Activated T-helper 1 cell treated with anti-CD3 and anti-CD28 coated beads, Interleukin-12 subunit alpha, Interleukin-12 subunit beta, Interleukin-2, Interleukin-4 antibody, amounts not matched to agents 30 ng/mL and 10 ng/mL and 1 ng/mL, durations not matched to agents 14 hours and 24 hours and 36 hours (primary cell): Measurements from ENCODE around the gene CD164L2. TPM values are rescaled to one million over a fixed set of nuclear protein-coding genes. Genes with fewer than 3 reads are reported as not detected.
"Not testable (repeated sequence)": the region's sequence is repeated elsewhere in the genome, so short reads cannot be mapped to it uniquely, and the experiment has no call there.

Experiments used
- DNase-seq: peaks from one replicate; pipeline ENCODE4 v3.0.0; 2021; ENCODE audit warnings: low spot score
- H3K27ac Mint-ChIP-seq: one replicate; pipeline ENCODE4 v1.8.0; 2021; ENCODE audit warnings: mild to moderate bottlenecking, mixed read lengths
- H3K27me3 Mint-ChIP-seq: one replicate; pipeline ENCODE4 v1.8.0; 2022; ENCODE audit warnings: mild to moderate bottlenecking, moderate library complexity, mixed read lengths; ENCODE audit not compliant: insufficient read depth
- H3K36me3 Mint-ChIP-seq: one replicate; pipeline ENCODE4 v1.8.0; 2021; ENCODE audit warnings: low read depth, mixed read lengths
- H3K4me1 Mint-ChIP-seq: one replicate; pipeline ENCODE4 v1.8.0; 2021; ENCODE audit warnings: low read depth, mixed read lengths
- H3K4me3 Mint-ChIP-seq: one replicate; pipeline ENCODE4 v1.8.0; 2021; ENCODE audit warnings: mild to moderate bottlenecking, moderate library complexity, mixed read lengths
- H3K9me3 Mint-ChIP-seq: one replicate; pipeline ENCODE4 v1.8.0; 2021; ENCODE audit warnings: mixed read lengths
- intact Hi-C: fragments of 100-400 bp; cut with micrococcal nuclease; formaldehyde crosslinking; loops from one replicate; pipeline ENCODE4 v1.15.1; 2024
- total RNA-seq: library from RNA; stranded (reverse); gene quantifications from 2 replicates; pipeline ENCODE4 v1.2.3, GENCODE V29; 2022

CD164L2 gene
- total RNA-seq, 1 donor from 2014 or later = not detected

DNA sequence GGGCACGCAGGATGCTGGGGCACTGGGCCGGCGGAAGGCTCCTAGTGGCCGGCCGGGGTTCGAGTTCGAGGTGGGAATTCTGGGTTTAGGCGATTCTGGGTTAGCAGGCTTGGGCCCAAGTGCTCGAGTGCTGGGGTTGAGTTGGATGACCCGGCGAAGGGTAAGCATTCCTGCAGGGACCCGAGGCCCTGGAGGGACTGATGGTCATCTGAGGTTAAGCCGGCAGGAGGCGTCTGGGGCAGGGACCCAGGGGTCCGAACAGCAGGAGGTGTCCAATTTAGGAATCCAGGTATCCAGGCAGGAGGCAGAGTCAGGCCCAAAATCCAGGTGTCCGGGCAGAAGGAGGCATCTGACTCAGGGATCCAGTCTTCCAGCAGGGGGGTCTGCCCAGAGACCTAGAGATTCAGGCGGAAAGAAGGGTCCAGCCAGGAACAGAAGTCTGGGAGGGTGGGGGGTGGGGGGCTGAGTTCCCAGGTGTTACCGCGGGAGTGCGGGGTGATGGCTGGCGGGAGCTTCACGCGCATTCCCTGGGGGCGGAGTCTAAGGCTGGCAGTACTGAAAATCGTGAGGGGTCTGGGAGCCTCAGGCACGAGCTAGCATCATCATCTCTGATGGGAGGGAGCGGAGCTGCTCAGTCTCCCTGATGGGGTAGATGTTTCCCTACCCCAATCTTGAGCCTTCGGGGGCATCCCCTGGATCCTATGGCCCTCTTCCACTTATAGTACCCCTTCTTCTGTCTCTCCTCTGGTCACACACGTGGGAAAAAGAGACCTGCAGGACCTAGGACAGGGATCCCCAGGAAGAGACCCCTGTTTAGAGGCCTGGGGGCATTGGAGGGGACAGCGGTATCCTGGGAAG is 9.9 kb upstream of the CD164L2 start:
- Mint-ChIP-seq H3K4me1 (peaks cover 12% of the 10 kb centered on the region), H3K4me3 (peak overlapping the region; percentile 82), H3K36me3 (no peaks in the 10 kb centered on the region), H3K9me3 (no peaks in the 10 kb centered on the region), H3K27ac (peak overlapping the region; percentile 61), H3K27me3 (peaks cover 9% of the 10 kb centered on the region)
- no peak for DNase-seq
- intact Hi-C loops = loop anchor here (1.0 to 10.0 kb wide), 7 partner anchors 28 to 332 kb away; partner anchors contain the start of genes FAM76A, TMEM222 and WDTC1

DNA sequence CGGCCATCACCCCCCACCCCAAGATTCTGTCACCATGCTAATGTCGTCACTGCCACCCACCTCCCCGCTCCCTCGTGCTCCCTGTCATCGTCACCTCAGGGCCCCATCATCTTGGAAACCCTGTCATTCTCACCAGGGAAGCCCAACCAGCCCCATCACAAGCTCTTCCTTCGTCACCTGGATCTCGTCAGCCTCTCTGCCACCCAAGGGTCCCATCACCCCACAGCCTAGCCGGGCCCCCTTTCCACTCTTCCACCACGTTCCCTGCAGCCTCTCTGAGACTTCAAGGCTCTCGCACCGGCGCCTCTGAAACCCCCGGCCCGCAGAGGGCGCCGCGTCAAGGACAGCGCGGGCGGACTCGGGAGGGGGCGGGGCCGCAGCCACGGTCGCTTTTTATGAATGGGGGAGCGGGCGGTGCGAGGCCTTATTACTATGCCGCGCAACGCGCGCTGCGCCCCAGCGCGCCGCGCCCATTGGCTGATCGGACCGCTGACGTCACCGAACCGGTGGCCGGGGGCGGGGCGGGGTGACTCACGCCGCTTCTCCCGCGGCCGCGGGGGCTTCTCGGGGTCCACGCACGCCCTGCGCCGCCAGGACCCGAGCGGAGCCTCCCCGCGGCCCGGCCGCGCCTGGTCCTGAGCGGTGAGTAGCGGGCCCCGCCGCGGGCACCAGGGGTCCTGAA is 9.1 kb upstream of the CD164L2 start, which contains the start of gene GPR3:
TSS of gene GPR3 (plus strand) at position 527 of the 682 bp plus-strand sequence. CDS start 1,177 bp downstream, outside the sequence.
- Mint-ChIP-seq H3K9me3 (no peaks in the 10 kb centered on the region), H3K4me3 (peak within 1 kb of the TSS; percentile 82), H3K27ac (peak within 1 kb of the TSS; percentile 93), H3K27me3 (peaks cover 12% of the 10 kb centered on the region), H3K4me1 (peaks cover 12% of the 10 kb centered on the region), H3K36me3 (no peaks in the 10 kb centered on the region)
- DNase-seq = peak; percentile 91
- intact Hi-C loops = loop anchor here (1.0 to 10.0 kb wide), 7 partner anchors 27 to 333 kb away; partner anchors contain the start of genes FAM76A, TMEM222 and WDTC1

DNA sequence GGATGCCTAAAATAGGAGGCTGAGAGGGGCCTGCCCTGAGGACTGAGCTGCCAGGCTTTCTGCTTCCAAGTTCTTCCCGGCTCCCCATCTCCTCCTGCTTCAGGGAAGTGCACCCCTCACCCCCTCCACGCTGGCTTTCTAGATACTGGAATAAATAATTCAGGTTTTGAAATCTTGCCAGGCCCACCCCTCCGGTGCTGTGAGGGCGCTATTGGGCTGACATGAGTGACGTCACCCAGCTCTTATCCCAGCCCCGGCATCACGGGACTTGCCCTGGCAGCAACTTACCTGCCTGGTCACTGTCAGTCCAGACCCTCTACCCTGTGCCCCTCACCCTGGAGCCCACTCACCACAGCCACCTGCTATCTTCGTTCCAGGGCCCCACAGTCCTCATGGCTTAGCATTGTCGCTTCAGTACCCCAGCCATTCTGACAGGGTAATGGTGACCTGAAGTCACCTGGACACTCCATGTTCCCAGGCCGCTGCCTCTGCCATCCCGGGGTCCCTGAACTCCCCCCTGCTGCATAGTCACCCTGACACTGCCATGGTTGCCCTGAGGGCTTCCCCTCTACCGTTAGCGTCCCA is 8.5 kb upstream of the CD164L2 start:
- no peak for DNase-seq
- intact Hi-C loops = loop anchor here (1.0 to 10.0 kb wide), 7 partner anchors 26 to 334 kb away; partner anchors contain the start of genes FAM76A, TMEM222 and WDTC1

DNA sequence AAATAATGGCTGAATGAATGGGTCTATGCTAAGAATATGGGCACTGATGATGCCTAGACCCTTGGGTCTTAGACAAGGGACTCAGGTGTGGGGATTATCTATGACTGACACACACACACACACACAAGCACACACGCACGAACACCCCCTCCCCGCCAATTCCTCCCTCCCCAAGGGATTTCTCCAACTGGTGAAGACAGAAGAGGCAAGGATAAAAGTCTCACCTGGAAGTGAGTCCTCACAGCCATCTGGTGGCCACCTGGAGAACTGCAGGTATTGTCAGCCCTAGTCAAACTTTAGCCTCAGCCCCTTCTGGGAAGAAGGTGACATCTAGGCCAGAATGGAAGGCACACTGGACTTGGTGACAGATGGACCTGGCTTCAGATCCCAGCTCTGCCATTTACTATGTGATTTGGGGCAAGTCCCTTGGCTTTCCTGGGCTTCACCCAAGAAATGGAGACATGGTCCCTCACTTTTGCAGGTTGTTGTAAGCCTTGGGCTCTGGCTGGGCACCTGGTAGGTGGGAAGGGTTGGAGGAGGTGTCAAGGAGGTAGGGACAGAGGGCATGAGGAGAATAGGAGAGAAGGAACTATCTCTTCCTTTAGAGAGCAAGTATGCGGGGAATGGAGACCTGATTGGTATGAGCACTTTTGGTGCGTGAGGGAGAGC is 5.3 kb upstream of the CD164L2 start:
- no peaks in the 10 kb centered on the region for H3K36me3 Mint-ChIP-seq
- intact Hi-C loops = loop anchor here (1.0 to 2.0 kb wide), 4 partner anchors 31 to 344 kb away; no protein-coding TSS in a partner anchor
- peaks cover 12% of the 10 kb centered on the region for H3K4me1 Mint-ChIP-seq
- peak; percentile 57 for DNase-seq
- H3K27me3 Mint-ChIP-seq = peaks cover 15% of the 10 kb centered on the region
- H3K4me3 Mint-ChIP-seq = no peak overlapping the region
- H3K27ac Mint-ChIP-seq = no peak overlapping the region
- no peaks in the 10 kb centered on the region for H3K9me3 Mint-ChIP-seq

More for the DNA sequence above, 8.5 kb upstream of the CD164L2 start:
- H3K4me1 Mint-ChIP-seq = peaks cover 12% of the 10 kb centered on the region
- H3K36me3 Mint-ChIP-seq = no peaks in the 10 kb centered on the region
- H3K4me3 Mint-ChIP-seq = peak overlapping the region; percentile 79
- no peaks in the 10 kb centered on the region for H3K9me3 Mint-ChIP-seq
- peak overlapping the region; percentile 93 for H3K27ac Mint-ChIP-seq
- H3K27me3 Mint-ChIP-seq = peaks cover 12% of the 10 kb centered on the region

DNA sequence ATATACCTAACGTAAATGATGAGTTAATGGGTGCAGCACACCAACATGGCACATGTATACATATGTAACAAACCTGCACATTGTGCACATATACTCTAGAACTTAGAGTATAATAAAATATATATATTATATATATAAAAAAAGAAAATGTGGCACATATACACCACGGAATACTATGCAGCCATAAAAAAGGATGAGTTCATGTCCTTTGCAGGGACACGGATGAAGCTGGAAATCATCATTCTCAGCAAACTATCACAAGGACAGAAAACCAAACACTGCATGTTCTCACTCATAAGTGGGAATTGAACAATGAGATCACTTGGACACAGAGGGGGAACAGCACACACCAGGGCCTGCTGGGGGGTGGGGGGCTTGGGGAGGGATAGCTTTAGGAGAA is 1.7 kb upstream of the CD164L2 start:
- H3K4me1 Mint-ChIP-seq, H3K36me3 Mint-ChIP-seq, intact Hi-C loops, H3K9me3 Mint-ChIP-seq, H3K27ac Mint-ChIP-seq, H3K4me3 Mint-ChIP-seq, DNase-seq: not testable (repeated sequence)
- H3K27me3 Mint-ChIP-seq = peaks cover 15% of the 10 kb centered on the region

DNA sequence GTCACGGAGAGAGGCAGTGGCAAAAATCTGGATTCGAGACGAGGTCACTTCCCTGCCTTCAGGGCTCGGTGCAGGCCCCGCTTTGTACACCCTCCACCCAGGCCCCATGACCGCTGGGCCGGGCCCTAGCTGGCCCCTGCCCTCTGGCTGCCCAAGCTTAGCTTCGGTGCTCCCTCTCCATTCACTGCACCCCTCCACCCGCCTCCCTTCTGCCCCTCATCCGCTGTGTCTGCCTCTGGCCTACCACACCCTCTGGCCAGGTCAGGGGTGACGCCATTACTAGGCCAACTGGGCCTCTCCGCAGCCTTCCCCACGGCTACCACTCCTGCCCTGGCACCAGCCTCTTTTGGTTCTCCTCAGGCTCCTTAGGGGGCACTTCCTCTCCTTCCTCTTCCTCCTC is 528 bp upstream of the CD164L2 start:
- intact Hi-C loops = loop anchor here (1.0 kb wide), 1 partner anchor 18 kb away; no protein-coding TSS in a partner anchor
- Mint-ChIP-seq H3K27ac (no peak overlapping the region), H3K4me1 (peaks cover 3% of the 10 kb centered on the region), H3K4me3 (no peak overlapping the region), H3K36me3 (no peaks in the 10 kb centered on the region), H3K27me3 (peaks cover 14% of the 10 kb centered on the region), H3K9me3 (no peaks in the 10 kb centered on the region)
- DNase-seq = no peak

DNA sequence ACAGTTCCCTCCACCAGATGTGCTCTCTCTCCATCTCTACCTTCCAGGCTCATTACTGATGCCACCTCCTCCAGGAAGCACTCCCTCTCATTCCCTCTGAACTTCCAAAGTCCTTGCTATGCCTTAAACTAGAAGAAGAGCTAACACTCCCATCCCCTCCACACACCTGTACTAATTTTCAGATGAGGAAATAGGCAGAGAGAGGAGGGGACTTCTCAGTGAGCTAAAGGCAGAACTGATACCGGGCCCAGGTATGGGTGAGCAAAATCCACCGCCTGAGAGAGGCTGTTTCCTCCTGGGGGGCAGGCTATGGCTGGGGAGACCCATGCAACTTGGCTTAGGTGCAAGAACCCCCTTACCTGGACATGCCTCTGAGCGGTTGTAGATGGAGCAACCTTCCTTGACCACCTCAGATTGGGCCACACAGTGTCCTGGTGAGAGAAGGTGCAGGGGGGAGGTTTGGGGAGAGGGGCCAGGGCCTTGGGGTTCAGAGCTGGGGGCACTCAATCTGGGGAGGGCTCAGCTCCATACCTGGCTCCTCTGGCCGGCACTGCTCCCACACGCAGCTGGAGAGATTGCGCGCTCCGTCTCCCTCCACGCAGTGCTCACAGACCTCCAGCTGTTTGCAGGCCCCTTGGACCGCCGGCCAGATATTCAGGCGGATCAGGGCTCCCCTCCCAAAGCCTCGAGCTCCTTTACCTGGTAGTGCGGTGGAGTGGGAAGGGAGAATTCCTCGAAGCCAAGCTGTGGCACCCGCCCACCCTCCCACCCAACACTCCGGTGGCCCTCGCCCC is 967 bp downstream of the CD164L2 start:
- H3K9me3 Mint-ChIP-seq = no peaks in the 10 kb centered on the region
- no peak overlapping the region for H3K4me3 Mint-ChIP-seq
- peaks cover 11% of the 10 kb centered on the region for H3K27me3 Mint-ChIP-seq
- no peaks in the 10 kb centered on the region for H3K36me3 Mint-ChIP-seq
- intact Hi-C loops = no loop called here
- H3K27ac Mint-ChIP-seq = no peak overlapping the region
- H3K4me1 Mint-ChIP-seq = no peaks in the 10 kb centered on the region
- no peak for DNase-seq

DNA sequence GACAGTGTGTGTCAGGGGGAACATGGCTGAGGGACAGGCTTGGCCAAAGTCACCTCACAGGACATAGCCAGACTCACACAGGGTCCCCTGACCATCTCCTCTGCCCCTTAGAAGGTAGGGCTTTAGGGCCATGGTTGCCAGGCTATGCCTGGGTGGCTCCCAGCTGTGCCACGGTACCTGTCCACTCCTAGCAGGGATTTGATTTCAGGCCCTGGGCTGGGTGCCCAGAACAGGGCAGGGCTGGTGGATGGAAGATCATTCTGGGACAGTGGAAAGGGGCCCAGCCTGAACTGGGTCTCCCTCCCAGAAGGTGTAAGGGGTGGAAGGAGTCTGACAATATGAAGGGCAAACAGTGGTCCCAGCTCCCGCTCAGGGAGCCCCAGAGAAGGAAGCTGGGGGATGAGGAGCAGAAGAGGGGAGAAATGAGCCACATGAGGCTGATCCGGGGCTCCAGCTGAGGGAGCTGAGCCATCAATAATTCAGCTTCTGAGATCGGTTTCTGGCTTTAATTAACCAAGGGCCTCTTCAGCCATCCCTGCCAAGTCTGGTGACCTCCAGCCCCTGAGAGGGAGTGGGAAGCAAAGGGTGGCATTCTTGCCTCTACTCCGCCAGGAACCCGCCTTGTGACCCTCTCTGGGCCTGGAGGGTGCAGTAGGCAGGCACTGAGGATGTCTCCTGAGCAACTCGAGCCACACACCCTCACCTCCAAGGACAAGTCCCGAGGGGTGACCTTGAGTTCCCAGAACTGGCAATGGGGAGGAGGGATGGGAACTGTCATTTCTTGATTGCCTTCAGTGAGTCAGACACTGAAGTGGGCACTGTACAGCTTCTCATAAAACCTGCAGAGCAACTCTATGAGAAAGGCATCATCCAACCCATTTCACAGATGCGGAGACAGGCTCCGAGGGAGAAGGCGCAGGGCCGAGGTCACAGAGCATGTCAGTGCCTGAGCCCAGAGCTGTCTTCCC is 2.1 kb downstream of the CD164L2 start:
- H3K9me3 Mint-ChIP-seq = no peaks in the 10 kb centered on the region
- intact Hi-C loops = no loop called here

DNA sequence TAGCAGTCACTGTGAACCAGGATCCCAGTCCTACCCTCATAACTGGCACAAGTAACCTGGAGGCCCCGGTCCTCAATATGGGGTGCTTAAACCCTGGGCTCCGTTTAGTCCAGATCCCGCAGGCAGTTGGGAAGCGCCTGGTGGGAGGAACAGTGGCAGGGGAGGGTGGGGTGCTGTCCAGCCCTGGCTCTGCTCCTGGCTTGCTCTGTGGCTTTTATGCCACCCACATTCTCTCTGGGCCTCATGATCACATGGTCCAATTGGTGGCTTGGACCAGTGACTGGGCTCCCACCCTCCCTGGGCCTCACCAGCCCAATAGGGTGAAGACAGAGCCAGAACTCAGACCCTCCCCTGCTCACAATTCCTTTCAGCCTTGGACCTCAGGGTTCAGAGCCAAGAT is 2.9 kb downstream of the CD164L2 start:
- no peaks in the 10 kb centered on the region for H3K4me1 Mint-ChIP-seq
- no peak overlapping the region for H3K4me3 Mint-ChIP-seq
- peaks cover 7% of the 10 kb centered on the region for H3K27me3 Mint-ChIP-seq
- no peak overlapping the region for H3K27ac Mint-ChIP-seq
- H3K9me3 Mint-ChIP-seq = no peaks in the 10 kb centered on the region
- no peak for DNase-seq
- intact Hi-C loops = no loop called here
- no peaks in the 10 kb centered on the region for H3K36me3 Mint-ChIP-seq

More for the DNA sequence above, 2.1 kb downstream of the CD164L2 start:
- H3K4me3 Mint-ChIP-seq = no peak overlapping the region
- no peak for DNase-seq
- no peak overlapping the region for H3K27ac Mint-ChIP-seq
- H3K27me3 Mint-ChIP-seq = peaks cover 8% of the 10 kb centered on the region
- H3K36me3 Mint-ChIP-seq = no peaks in the 10 kb centered on the region
- no peaks in the 10 kb centered on the region for H3K4me1 Mint-ChIP-seq

DNA sequence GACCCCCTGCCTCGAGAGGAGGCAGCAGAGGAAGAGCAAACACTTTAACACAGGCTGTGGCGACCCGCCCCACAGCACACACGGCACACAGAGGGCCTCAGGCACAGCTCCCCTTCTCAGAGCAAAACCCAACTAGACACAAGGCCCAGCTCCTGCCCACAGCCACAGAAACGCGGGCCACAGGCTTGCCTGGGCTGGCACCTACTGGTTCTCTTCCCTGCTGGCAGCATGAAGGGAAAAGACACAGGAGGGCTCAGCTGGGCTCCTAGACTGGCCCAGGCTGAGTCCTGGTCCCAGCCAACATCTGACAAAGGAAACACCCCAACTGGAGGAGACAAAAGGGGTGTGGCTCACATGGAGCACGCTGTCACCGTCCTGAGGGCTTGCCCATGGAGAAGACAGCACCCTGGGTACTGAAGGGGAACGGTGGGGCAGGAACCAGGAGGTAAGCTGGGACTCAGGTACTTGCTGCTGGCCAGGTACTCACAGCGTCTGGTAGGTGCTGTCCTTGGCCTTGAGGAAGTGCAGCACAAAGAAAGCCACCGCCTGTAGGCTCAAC is 3.5 kb downstream of the CD164L2 start:
- intact Hi-C loops = no loop called here
- no peak overlapping the region for H3K27ac Mint-ChIP-seq
- no peak for DNase-seq
- H3K4me3 Mint-ChIP-seq = no peak overlapping the region
- peaks cover 7% of the 10 kb centered on the region for H3K27me3 Mint-ChIP-seq
- H3K36me3 Mint-ChIP-seq = no peaks in the 10 kb centered on the region
- H3K4me1 Mint-ChIP-seq = no peaks in the 10 kb centered on the region
- H3K9me3 Mint-ChIP-seq = no peaks in the 10 kb centered on the region
